Dendritic cell treated with granulocyte-macrophage colony-stimulating factor and Interleukin-4, amounts not matched to agents 40 ng/mL and 50 ng/mL, for 4 days (primary cell): ENCODE results near the gene AUNIP.
A peak's percentile ranks its signal among the peaks of the same experiment; 100 is the strongest.

Experiments used
- H3K27ac Mint-ChIP-seq: one replicate; pipeline ENCODE4 v1.8.0; 2022; ENCODE audit warnings: mild to moderate bottlenecking, mixed read lengths
- H3K27me3 Mint-ChIP-seq: one replicate; pipeline ENCODE4 v1.8.0; 2022; ENCODE audit warnings: mild to moderate bottlenecking, mixed read lengths
- H3K36me3 Mint-ChIP-seq: one replicate; pipeline ENCODE4 v1.8.0; 2022; ENCODE audit warnings: low read depth, mixed read lengths
- H3K4me1 Mint-ChIP-seq: one replicate; pipeline ENCODE4 v1.8.0; 2022; ENCODE audit warnings: low read depth, mixed read lengths
- H3K4me3 Mint-ChIP-seq: one replicate; pipeline ENCODE4 v1.8.0; 2022; ENCODE audit warnings: mild to moderate bottlenecking, moderate library complexity, mixed read lengths
- H3K9me3 Mint-ChIP-seq: one replicate; pipeline ENCODE4 v1.8.0; 2022; ENCODE audit warnings: mixed read lengths
- intact Hi-C: fragments of 100-400 bp; cut with micrococcal nuclease; formaldehyde crosslinking; loops from one replicate; pipeline ENCODE4 v1.15.0; 2022

Gene AUNIP

GRCh38 chr1:25820247-25821111 lies 38.8 kb downstream of the AUNIP start:
- no peaks in the 10 kb centered on the region for H3K9me3 Mint-ChIP-seq
- peaks cover 57% of the 10 kb centered on the region for H3K36me3 Mint-ChIP-seq
- H3K4me1 Mint-ChIP-seq = peaks cover 53% of the 10 kb centered on the region
- intact Hi-C loops = loop anchor here (1.0 to 5.0 kb wide), 2 partner anchors 39 to 177 kb away; partner anchors contain the start of genes AUNIP and PAFAH2
- peak overlapping the region; percentile 82 for H3K27ac Mint-ChIP-seq
- peak overlapping the region; percentile 87 for H3K4me3 Mint-ChIP-seq
- H3K27me3 Mint-ChIP-seq = no peaks in the 10 kb centered on the region

- Mint-ChIP-seq H3K4me3 (peak within 1 kb of the TSS; percentile 87), H3K27ac (peak within 1 kb of the TSS; percentile 82), H3K4me1 (peaks cover 52% of the 10 kb centered on the region), H3K9me3 (no peaks in the 10 kb centered on the region), H3K27me3 (no peaks in the 10 kb centered on the region), H3K36me3 (peaks cover 63% of the 10 kb centered on the region)
- intact Hi-C loops = loop anchor here (1.0 to 5.0 kb wide), 2 partner anchors 40 to 178 kb away; partner anchors contain the start of genes AUNIP and PAFAH2
These were observed 39.6 kb downstream of the AUNIP start, which contains the start of gene MTFR1L for GRCh38 chr1:25819491-25820246. Gene MTFR1L, plus strand, starts transcription at chr1:25819954. Its CDS starts 3,151 bp downstream, at chr1:25823105.

- Mint-ChIP-seq H3K36me3 (peaks cover 63% of the 10 kb centered on the region), H3K9me3 (no peaks in the 10 kb centered on the region), H3K4me3 (peak overlapping the region; percentile 87), H3K4me1 (peaks cover 46% of the 10 kb centered on the region), H3K27me3 (no peaks in the 10 kb centered on the region), H3K27ac (peak overlapping the region; percentile 82)
- intact Hi-C loops = no loop called here
These were observed 40.7 kb downstream of the AUNIP start for GRCh38 chr1:25818569-25818968.

- Mint-ChIP-seq H3K4me3 (peak overlapping the region; percentile 87), H3K4me1 (peaks cover 46% of the 10 kb centered on the region), H3K27me3 (no peaks in the 10 kb centered on the region), H3K9me3 (no peaks in the 10 kb centered on the region), H3K27ac (peak overlapping the region; percentile 82), H3K36me3 (peaks cover 64% of the 10 kb centered on the region)
- intact Hi-C loops = no loop called here
These were observed 41.3 kb downstream of the AUNIP start for GRCh38 chr1:25817840-25818501.

GRCh38 chr1:25816112-25816718 lies 43.0 kb downstream of the AUNIP start:
- intact Hi-C loops = no loop called here
- H3K9me3 Mint-ChIP-seq = no peaks in the 10 kb centered on the region
- no peak overlapping the region for H3K4me3 Mint-ChIP-seq
- H3K27ac Mint-ChIP-seq = no peak overlapping the region
- H3K36me3 Mint-ChIP-seq = peaks cover 75% of the 10 kb centered on the region
- no peaks in the 10 kb centered on the region for H3K27me3 Mint-ChIP-seq
- peaks cover 39% of the 10 kb centered on the region for H3K4me1 Mint-ChIP-seq

- intact Hi-C loops = no loop called here
- H3K4me1 Mint-ChIP-seq = peaks cover 38% of the 10 kb centered on the region
- peaks cover 74% of the 10 kb centered on the region for H3K36me3 Mint-ChIP-seq
- no peaks in the 10 kb centered on the region for H3K9me3 Mint-ChIP-seq
- no peak overlapping the region for H3K27ac Mint-ChIP-seq
- H3K27me3 Mint-ChIP-seq = no peaks in the 10 kb centered on the region
- no peak overlapping the region for H3K4me3 Mint-ChIP-seq
These were observed 43.8 kb downstream of the AUNIP start for GRCh38 chr1:25815208-25816111.

GRCh38 chr1:25814549-25815087 lies 44.6 kb downstream of the AUNIP start:
- H3K36me3 Mint-ChIP-seq = peaks cover 76% of the 10 kb centered on the region
- no peak overlapping the region for H3K4me3 Mint-ChIP-seq
- intact Hi-C loops = loop anchor here (5.0 kb wide), 1 partner anchor 312 kb away; no protein-coding TSS in a partner anchor
- peaks cover 47% of the 10 kb centered on the region for H3K4me1 Mint-ChIP-seq
- peak overlapping the region; percentile 35 for H3K27ac Mint-ChIP-seq
- no peaks in the 10 kb centered on the region for H3K9me3 Mint-ChIP-seq
- no peaks in the 10 kb centered on the region for H3K27me3 Mint-ChIP-seq

- Mint-ChIP-seq H3K27ac (peak overlapping the region; percentile 35), H3K36me3 (peaks cover 78% of the 10 kb centered on the region), H3K27me3 (no peaks in the 10 kb centered on the region), H3K4me3 (no peak overlapping the region), H3K9me3 (no peaks in the 10 kb centered on the region), H3K4me1 (peaks cover 49% of the 10 kb centered on the region)
- intact Hi-C loops = loop anchor here (5.0 kb wide), 1 partner anchor 312 kb away; no protein-coding TSS in a partner anchor
These were observed 45.4 kb downstream of the AUNIP start for GRCh38 chr1:25813734-25814471.

GRCh38 chr1:25813071-25813733 lies 46.1 kb downstream of the AUNIP start:
- peaks cover 85% of the 10 kb centered on the region for H3K36me3 Mint-ChIP-seq
- H3K27ac Mint-ChIP-seq = no peak overlapping the region
- intact Hi-C loops = loop anchor here (5.0 kb wide), 1 partner anchor 311 kb away; no protein-coding TSS in a partner anchor
- no peaks in the 10 kb centered on the region for H3K9me3 Mint-ChIP-seq
- H3K4me1 Mint-ChIP-seq = peaks cover 47% of the 10 kb centered on the region
- no peaks in the 10 kb centered on the region for H3K27me3 Mint-ChIP-seq
- H3K4me3 Mint-ChIP-seq = no peak overlapping the region

GRCh38 chr1:25811384-25812082 lies 47.7 kb downstream of the AUNIP start:
- Mint-ChIP-seq H3K4me1 (peaks cover 37% of the 10 kb centered on the region), H3K36me3 (peaks cover 99% of the 10 kb centered on the region), H3K27me3 (no peaks in the 10 kb centered on the region), H3K27ac (no peak overlapping the region), H3K9me3 (no peaks in the 10 kb centered on the region), H3K4me3 (no peak overlapping the region)
- intact Hi-C loops = loop anchor here (5.0 kb wide), 1 partner anchor 309 kb away; no protein-coding TSS in a partner anchor
